A549 (cell line): ENCODE results near the gene SPRYD3. TPM values are rescaled to one million over a fixed set of nuclear protein-coding genes. Genes with fewer than 3 reads are reported as not detected.
A peak's percentile ranks its signal among the peaks of the same experiment; 100 is the strongest.

Source experiments
- ATAC-seq, 2 experiments: fragments of 200-7000 bp in 1 of 2; fragments of >200 bp in 1 of 2; cut with Nextera tagmentation in 1 of 2; cut with Tn5 transposase in 1 of 2; 3 replicates each; pipeline versions ENCODE4 v1.8.0 to v1.9.1; 2018 to 2020; ENCODE audit warnings: mild to moderate bottlenecking in 1 of 2, moderate library complexity in 1 of 2
- CTCF ChIA-PET: fragments of 300-600 bp; sonication (Branson Sonifier 250); formaldehyde crosslinking; extraction: SDS; loops from one replicate; lab custom pipeline; 2021; ENCODE audit warnings: antibody characterized with exemption, inconsistent platforms; lab: Yijun Ruan, JAX
- POLR2A ChIA-PET: fragments of 350-600 bp; formaldehyde crosslinking; extraction: SDS; loops from one replicate; lab custom pipeline; 2021; ENCODE audit warnings: antibody characterized with exemption, inconsistent platforms; lab: Yijun Ruan, JAX
- DNase-seq, 2 experiments: peaks; one replicate each; pipeline versions ENCODE4 v3.0.0 to v3.0.0-alpha.2; 2011 to 2016; ENCODE audit warnings: low read depth in 1 of 2, low spot score in 1 of 2
- FAIRE-seq: peaks from 2 replicates; lab custom pipeline; 2011; peaks lifted over from hg19 to GRCh38; lab: Jason Lieb, UNC
- H3K27ac ChIP-seq, 2 experiments: fragments of >200 bp; sonication (Bioruptor Twin); formaldehyde crosslinking; 3 replicates each; pipeline ENCODE4 v1.5.1; 2016 to 2017
- H3K4me1 ChIP-seq: fragments of >200 bp; sonication (Bioruptor Twin); formaldehyde crosslinking; 3 replicates; pipeline ENCODE4 v1.6.1; 2016
- H3K4me2 ChIP-seq: fragments of >200 bp; sonication (Bioruptor Twin); formaldehyde crosslinking; 3 replicates; pipeline ENCODE4 v1.6.1; 2016
- H3K4me3 ChIP-seq: fragments of >200 bp; sonication (Bioruptor Twin); formaldehyde crosslinking; 3 replicates; pipeline ENCODE4 v1.5.1; 2016
- H3K9me3 ChIP-seq: fragments of >200 bp; sonication (Bioruptor Twin); formaldehyde crosslinking; 3 replicates; pipeline ENCODE4 v1.6.1; 2016
- CEBPB ChIP-seq, 2 experiments: fragments of >200 bp in 1 of 2; sonication (Bioruptor Twin) in 1 of 2; formaldehyde crosslinking in 1 of 2; IDR thresholded peaks; 2 replicates each; pipeline ENCODE4 v1.6.1; 2012 to 2016
- CTCF ChIP-seq: fragments of >200 bp; sonication (Bioruptor Twin); formaldehyde crosslinking; IDR thresholded peaks from 3 replicates; pipeline ENCODE4 v1.5.1; 2016
- EHF ChIP-seq: fragments of 250-450 bp; sonication (Bioruptor Pico); IDR thresholded peaks from 2 replicates; pipeline ENCODE4 v1.5.0; 2020; ENCODE audit warnings: mild to moderate bottlenecking
- ESRRA ChIP-seq: fragments of 150-350 bp; IDR thresholded peaks from 2 replicates; pipeline ENCODE4 v1.6.1; 2014; ENCODE audit warnings: mild to moderate bottlenecking, low read length, borderline replicate concordance
- FOSB ChIP-seq: fragments of 250-450 bp; sonication (Bioruptor Pico); IDR thresholded peaks from 2 replicates; pipeline ENCODE4 v1.5.0; 2020; ENCODE audit warnings: mild to moderate bottlenecking, moderate library complexity
- FOSL2 ChIP-seq, 2 experiments: fragments of 450-650 bp in 1 of 2; fragments of >200 bp in 1 of 2; sonication (Bioruptor Twin) in 1 of 2; formaldehyde crosslinking; IDR thresholded peaks; 2 replicates each; pipeline versions ENCODE4 v1.5.0 to v1.6.1; 2016 to 2020; ENCODE audit warnings: mild to moderate bottlenecking in 1 of 2, moderate library complexity in 1 of 2
- GATA3 ChIP-seq: IDR thresholded peaks from 2 replicates; pipeline ENCODE4 v1.6.1; 2012; ENCODE audit warnings: borderline replicate concordance
- HDAC2 ChIP-seq: fragments of 200-600 bp; sonication (generic); IDR thresholded peaks from 2 replicates; pipeline ENCODE4 v1.6.1; 2016
- HES2 ChIP-seq: fragments of >200 bp; sonication (Bioruptor Twin); formaldehyde crosslinking; IDR thresholded peaks from 2 replicates; pipeline ENCODE4 v1.6.1; 2016
- HOXA7 ChIP-seq: fragments of 250-450 bp; sonication (Bioruptor Pico); IDR thresholded peaks from 2 replicates; pipeline ENCODE4 v1.5.0; 2020; ENCODE audit warnings: mild to moderate bottlenecking, moderate library complexity
- HOXB13 ChIP-seq: fragments of 250-450 bp; sonication (Bioruptor Pico); IDR thresholded peaks from 2 replicates; pipeline ENCODE4 v1.5.0; 2020; ENCODE audit warnings: low read depth, mild to moderate bottlenecking, moderate library complexity
- HOXB5 ChIP-seq: fragments of 250-450 bp; sonication (Bioruptor Pico); IDR thresholded peaks from 2 replicates; pipeline ENCODE4 v1.5.0; 2020; ENCODE audit warnings: mild to moderate bottlenecking, moderate library complexity
- JUN ChIP-seq, 2 experiments: fragments of >200 bp; sonication (Bioruptor Twin); formaldehyde crosslinking; IDR thresholded peaks; 2 replicates in 1 of 2; 3 replicates in 1 of 2; pipeline ENCODE4 v1.6.1; 2016 to 2017
- JUNB ChIP-seq: fragments of >200 bp; sonication (Bioruptor Twin); formaldehyde crosslinking; IDR thresholded peaks from 2 replicates; pipeline ENCODE4 v1.6.1; 2016
- KDM1A ChIP-seq: fragments of 200-600 bp; sonication (generic); IDR thresholded peaks from 2 replicates; pipeline ENCODE4 v1.6.1; 2016; ENCODE audit warnings: low read depth, mild to moderate bottlenecking
- KDM5A ChIP-seq: fragments of 200-600 bp; sonication (generic); IDR thresholded peaks from 2 replicates; pipeline ENCODE4 v1.6.1; 2016; ENCODE audit warnings: antibody characterized with exemption, mild to moderate bottlenecking
- MYC ChIP-seq: IDR thresholded peaks from 2 replicates; pipeline ENCODE4 v1.6.1; 2012; ENCODE audit warnings: mild to moderate bottlenecking, inconsistent platforms, low read length, improper control_type of control experiment, borderline replicate concordance
- NFE2L2 ChIP-seq: fragments of 150-350 bp; conservative IDR thresholded peaks from 2 replicates; pipeline ENCODE4 v1.6.1; 2014; ENCODE audit warnings: low read length
- NR3C1 ChIP-seq: fragments of >200 bp; sonication (Bioruptor Twin); formaldehyde crosslinking; IDR thresholded peaks from 3 replicates; pipeline ENCODE4 v1.6.1; 2017
- POLR2A ChIP-seq: IDR thresholded peaks from 2 replicates; pipeline ENCODE4 v1.6.1; 2012; ENCODE audit warnings: mild to moderate bottlenecking, low read length
- POLR2AphosphoS2 ChIP-seq: conservative IDR thresholded peaks from 2 replicates; pipeline ENCODE4 v1.6.1; 2012; ENCODE audit warnings: low read length, improper control_type of control experiment, inconsistent platforms
- RAD21 ChIP-seq, 2 experiments: fragments of >200 bp in 1 of 2; sonication (Bioruptor Twin) in 1 of 2; formaldehyde crosslinking in 1 of 2; IDR thresholded peaks in 1 of 2; conservative IDR thresholded peaks in 1 of 2; 2 replicates in 1 of 2; 3 replicates in 1 of 2; pipeline ENCODE4 v1.6.1; 2012 to 2018; ENCODE audit warnings: inconsistent platforms in 1 of 2
- RARB ChIP-seq: fragments of 250-450 bp; sonication (Bioruptor Pico); IDR thresholded peaks from 2 replicates; pipeline ENCODE4 v1.8.0; 2021; ENCODE audit warnings: mild to moderate bottlenecking, moderate library complexity
- RFX5 ChIP-seq: fragments of 450-650 bp; IDR thresholded peaks from 2 replicates; pipeline ENCODE4 v1.7.1; 2014; ENCODE audit warnings: antibody characterized with exemption, mild to moderate bottlenecking, moderate library complexity
- RNF2 ChIP-seq: fragments of 200-600 bp; sonication (generic); IDR thresholded peaks from 2 replicates; pipeline ENCODE4 v1.6.1; 2016; ENCODE audit warnings: low read depth, mild to moderate bottlenecking, antibody characterized with exemption, moderate library complexity, borderline replicate concordance
- SMC3 ChIP-seq: fragments of >200 bp; sonication (Bioruptor Twin); formaldehyde crosslinking; IDR thresholded peaks from 3 replicates; pipeline ENCODE4 v1.6.1; 2018; ENCODE audit warnings: inconsistent platforms
- SREBF2 ChIP-seq: fragments of 450-650 bp; IDR thresholded peaks from 2 replicates; pipeline ENCODE4 v1.6.1; 2014; ENCODE audit warnings: mild to moderate bottlenecking, moderate library complexity
- ZNF302 ChIP-seq: fragments of 250-450 bp; sonication (Bioruptor Pico); IDR thresholded peaks from 2 replicates; pipeline ENCODE4 v1.9.0; 2021; ENCODE audit warnings: inconsistent platforms, mild to moderate bottlenecking, moderate library complexity
- WGBS: methylation state at CpG from one replicate; pipeline ENCODE4 v1.1.6; 2017; ENCODE audit errors: missing lambda C conversion rate; 5-methylcytosine and 5-hydroxymethylcytosine counted together
- polyA plus RNA-seq, 4 experiments: library from polyadenylated mRNA; depleted of rRNA in 3 of 4; stranded (reverse); fragments of >200 nt; fragmentation: RNase III in 1 of 4; extraction: RNeasy Plus Mini Kit Qiagen cat#74134 plus additional on column Dnase treatment in 1 of 4; gene quantifications; 2 replicates in 3 of 4; 3 replicates in 1 of 4; pipeline ENCODE4 v1.2.3, GENCODE V29; 2011 to 2017
- TF ChIP-seq, protein P1 (sequence below): fragments of 450-650 bp; IDR thresholded peaks from 2 replicates; pipeline ENCODE4 v1.6.1; 2014; ENCODE audit warnings: antibody characterized with exemption
- TF ChIP-seq, protein P2 (sequence below): fragments of 250-450 bp; sonication (Bioruptor Pico); IDR thresholded peaks from 2 replicates; pipeline ENCODE4 v1.5.0; 2021; ENCODE audit warnings: mild to moderate bottlenecking, moderate library complexity, borderline replicate concordance
- TF ChIP-seq, protein P3 (sequence below): IDR thresholded peaks from 2 replicates; pipeline ENCODE4 v1.6.1; 2012
- TF ChIP-seq, protein P4 (sequence below): IDR thresholded peaks from 2 replicates; pipeline ENCODE4 v1.6.1; 2012
- TF ChIP-seq, protein P5 (sequence below): fragments of 150-350 bp; IDR thresholded peaks from 2 replicates; pipeline ENCODE4 v1.6.1; 2014; ENCODE audit warnings: low read depth, mild to moderate bottlenecking, low read length

The SPRYD3 gene
- polyA plus RNA-seq, 2 of the 4 experiments (the other 2 are of a cell fraction) = 17.3 to 26.8 TPM

GRCh38 chr12:53099071-53099882, 20.1 kb upstream of the SPRYD3 start:
- ATAC-seq = peak; percentile 71 to 75
- ChIA-PET POLR2A (interaction anchor here (0.7 to 3.5 kb wide), 6 partner anchors 20 to 81 kb away, joined by 3 to 46 read pairs (median 10); partner anchors contain the start of genes CSAD, SPRYD3 and ZNF740), CTCF (interaction anchor here (0.5 to 38.0 kb wide), 27 partner anchors 9 to 204 kb away, joined by 3 to 1424 read pairs (median 3); partner anchors contain the start of genes CSAD, SPRYD3, TNS2 and ZNF740)
- H3K4me2 ChIP-seq = peak overlapping the region; percentile 95
- H3K9me3 ChIP-seq = no peaks in the 10 kb centered on the region
- peak overlapping the region; percentile 54 for H3K4me3 ChIP-seq
- peak; percentile 95 to 98 for DNase-seq
- peak overlapping the region; percentile 92 to 95 for H3K27ac ChIP-seq
- peaks cover 48% of the 10 kb centered on the region for H3K4me1 ChIP-seq
- no peak for FAIRE-seq
- WGBS = 0% methylated on average over 6 of the region's 6 CpGs
- TF ChIP-seq KDM5A = no peak
- TF ChIP-seq CEBPB (IDR thresholded peaks at IDR 0.05) = peak in 1 of 2 experiments; percentile 6; a peak in 1 of 4 replicates
- no peak for TF ChIP-seq FOSB
- TF ChIP-seq, protein P1, sequence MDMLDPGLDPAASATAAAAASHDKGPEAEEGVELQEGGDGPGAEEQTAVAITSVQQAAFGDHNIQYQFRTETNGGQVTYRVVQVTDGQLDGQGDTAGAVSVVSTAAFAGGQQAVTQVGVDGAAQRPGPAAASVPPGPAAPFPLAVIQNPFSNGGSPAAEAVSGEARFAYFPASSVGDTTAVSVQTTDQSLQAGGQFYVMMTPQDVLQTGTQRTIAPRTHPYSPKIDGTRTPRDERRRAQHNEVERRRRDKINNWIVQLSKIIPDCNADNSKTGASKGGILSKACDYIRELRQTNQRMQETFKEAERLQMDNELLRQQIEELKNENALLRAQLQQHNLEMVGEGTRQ = no peak
- TF ChIP-seq, protein P2, sequence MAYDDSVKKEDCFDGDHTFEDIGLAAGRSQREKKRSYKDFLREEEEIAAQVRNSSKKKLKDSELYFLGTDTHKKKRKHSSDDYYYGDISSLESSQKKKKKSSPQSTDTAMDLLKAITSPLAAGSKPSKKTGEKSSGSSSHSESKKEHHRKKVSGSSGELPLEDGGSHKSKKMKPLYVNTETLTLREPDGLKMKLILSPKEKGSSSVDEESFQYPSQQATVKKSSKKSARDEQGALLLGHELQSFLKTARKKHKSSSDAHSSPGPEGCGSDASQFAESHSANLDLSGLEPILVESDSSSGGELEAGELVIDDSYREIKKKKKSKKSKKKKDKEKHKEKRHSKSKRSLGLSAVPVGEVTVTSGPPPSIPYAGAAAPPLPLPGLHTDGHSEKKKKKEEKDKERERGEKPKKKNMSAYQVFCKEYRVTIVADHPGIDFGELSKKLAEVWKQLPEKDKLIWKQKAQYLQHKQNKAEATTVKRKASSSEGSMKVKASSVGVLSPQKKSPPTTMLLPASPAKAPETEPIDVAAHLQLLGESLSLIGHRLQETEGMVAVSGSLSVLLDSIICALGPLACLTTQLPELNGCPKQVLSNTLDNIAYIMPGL = no peak
- peak; percentile 30 for TF ChIP-seq POLR2A
- TF ChIP-seq POLR2AphosphoS2 = no peak
- peak; percentile 69 for TF ChIP-seq FOSL2 (IDR thresholded peaks at IDR 0.05)
- TF ChIP-seq FOSL2 (CRISPR knock-in tag; IDR thresholded peaks at IDR 0.05) = peak; percentile 84
- TF ChIP-seq RAD21 (conservative IDR thresholded peaks at IDR 0.05 in 1 of 2, IDR thresholded peaks at IDR 0.05 in 1 of 2) = peak; percentile 95 to 96
- no peak for TF ChIP-seq RNF2
- TF ChIP-seq SMC3 = peak; percentile 98
- TF ChIP-seq RFX5 = no peak
- TF ChIP-seq HES2 = no peak
- TF ChIP-seq HOXB13 = no peak
- TF ChIP-seq HDAC2 = no peak
- TF ChIP-seq GATA3 = peak; percentile 32; the same call in 1 of the 2 replicates
- no peak for TF ChIP-seq SREBF2
- no peak for TF ChIP-seq HOXA7 (CRISPR knock-in tag)
- TF ChIP-seq JUN (IDR thresholded peaks at IDR 0.05) = peak in 1 of 2 experiments; percentile 64; a peak in 3 of 5 replicates
- no peak for TF ChIP-seq KDM1A
- 0 out of 2 replicates have a peak, but pooled peaks have one; percentile 0 for TF ChIP-seq NFE2L2
- peak; percentile 36; the same call in 1 of the 2 replicates for TF ChIP-seq JUNB
- peak; percentile 97 for TF ChIP-seq RARB
- no peak for TF ChIP-seq NR3C1
- no peak for TF ChIP-seq HOXB5
- peak; percentile 98 for TF ChIP-seq CTCF
- TF ChIP-seq EHF = no peak
- no peak for TF ChIP-seq ZNF302 (CRISPR knock-in tag)
- no peak for TF ChIP-seq MYC
- TF ChIP-seq, protein P3, sequence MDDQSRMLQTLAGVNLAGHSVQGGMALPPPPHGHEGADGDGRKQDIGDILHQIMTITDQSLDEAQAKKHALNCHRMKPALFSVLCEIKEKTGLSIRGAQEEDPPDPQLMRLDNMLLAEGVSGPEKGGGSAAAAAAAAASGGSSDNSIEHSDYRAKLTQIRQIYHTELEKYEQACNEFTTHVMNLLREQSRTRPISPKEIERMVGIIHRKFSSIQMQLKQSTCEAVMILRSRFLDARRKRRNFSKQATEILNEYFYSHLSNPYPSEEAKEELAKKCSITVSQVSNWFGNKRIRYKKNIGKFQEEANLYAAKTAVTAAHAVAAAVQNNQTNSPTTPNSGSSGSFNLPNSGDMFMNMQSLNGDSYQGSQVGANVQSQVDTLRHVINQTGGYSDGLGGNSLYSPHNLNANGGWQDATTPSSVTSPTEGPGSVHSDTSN = no peak
- TF ChIP-seq, protein P4, sequence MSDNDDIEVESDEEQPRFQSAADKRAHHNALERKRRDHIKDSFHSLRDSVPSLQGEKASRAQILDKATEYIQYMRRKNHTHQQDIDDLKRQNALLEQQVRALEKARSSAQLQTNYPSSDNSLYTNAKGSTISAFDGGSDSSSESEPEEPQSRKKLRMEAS = peak; percentile 65; the same call in 1 of the 2 replicates
- TF ChIP-seq ESRRA = peak; percentile 67; the same call in 1 of the 2 replicates
- TF ChIP-seq, protein P5, sequence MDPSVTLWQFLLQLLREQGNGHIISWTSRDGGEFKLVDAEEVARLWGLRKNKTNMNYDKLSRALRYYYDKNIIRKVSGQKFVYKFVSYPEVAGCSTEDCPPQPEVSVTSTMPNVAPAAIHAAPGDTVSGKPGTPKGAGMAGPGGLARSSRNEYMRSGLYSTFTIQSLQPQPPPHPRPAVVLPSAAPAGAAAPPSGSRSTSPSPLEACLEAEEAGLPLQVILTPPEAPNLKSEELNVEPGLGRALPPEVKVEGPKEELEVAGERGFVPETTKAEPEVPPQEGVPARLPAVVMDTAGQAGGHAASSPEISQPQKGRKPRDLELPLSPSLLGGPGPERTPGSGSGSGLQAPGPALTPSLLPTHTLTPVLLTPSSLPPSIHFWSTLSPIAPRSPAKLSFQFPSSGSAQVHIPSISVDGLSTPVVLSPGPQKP = no peak
